H1 (cell line): ENCODE measurements around the gene DRC3. TPM values are rescaled to one million over a fixed set of nuclear protein-coding genes. Genes with fewer than 3 reads are reported as not detected.

Source experiments
- ATF3 ChIP-seq: IDR thresholded peaks from 2 replicates; pipeline ENCODE4 v1.6.1; 2011; ENCODE audit warnings: low read depth, mild to moderate bottlenecking, low read length; ENCODE audit not compliant: insufficient read depth
- RAD21 ChIP-seq, 2 experiments: IDR thresholded peaks in 1 of 2; conservative IDR thresholded peaks in 1 of 2; 2 replicates each; pipeline ENCODE4 v1.6.1; 2011; ENCODE audit warnings: low read depth in 2 of 2, low read length in 2 of 2, improper control_type of control experiment in 1 of 2, inconsistent platforms in 1 of 2, mild to moderate bottlenecking in 1 of 2, moderate library complexity in 1 of 2
- polyA plus RNA-seq, 7 experiments: library from polyadenylated mRNA; depleted of rRNA in 3 of 7; stranded (reverse) in 5 of 7; unstranded in 2 of 7; fragments of >200 nt in 5 of 7; fragments of 200-250 nt in 2 of 7; gene quantifications; 1 replicate in 5 of 7; 2 replicates in 1 of 7; 4 replicates in 1 of 7; pipeline versions ENCODE4 v1.2.1 to v1.2.3, GENCODE V29; 2011 to 2013; ENCODE audit warnings: missing spikeins in 2 of 7, mixed read lengths in 2 of 7
- total RNA-seq: library from RNA; stranded (reverse); fragmentation: NEBNext Ultra II Directional; extraction: Animal tissue kit (Norgen Biotek cat#: 25700); gene quantifications from 2 replicates; pipeline ENCODE4 v1.2.1, GENCODE V29; 2021

DRC3 gene
- total and polyA plus RNA-seq, 2 of the 8 experiments (the other 6 are each of a cell fraction or from before 2014, with no cell fraction given) = 0.59 TPM; not detected in 1

DNA sequence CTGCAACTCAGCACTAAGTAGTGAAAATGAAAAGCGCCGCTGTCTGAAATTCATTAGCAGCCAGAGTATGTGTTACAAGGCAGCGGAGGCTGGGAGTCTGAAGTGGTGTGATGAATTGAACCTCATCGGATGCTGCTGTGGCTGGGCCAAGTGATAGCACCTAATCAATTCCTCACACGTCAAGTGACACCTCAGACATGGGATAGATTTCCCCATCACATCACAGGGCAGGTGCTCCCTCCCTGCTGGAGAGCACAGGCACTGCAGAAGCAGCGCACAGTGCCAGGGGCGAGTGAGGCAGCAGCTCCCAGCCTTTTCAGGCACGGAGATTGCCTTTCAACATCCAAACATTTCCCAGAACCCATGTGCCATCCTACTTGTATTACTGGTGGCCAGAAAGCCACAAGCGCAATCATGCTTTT is 32.2 kb downstream of the DRC3 start (continued):
- TF ChIP-seq RAD21 (IDR thresholded peaks at IDR 0.05 in 1 of 2, conservative IDR thresholded peaks at IDR 0.05 in 1 of 2; ENCODE audit: low read depth in 2 of 2, low read length in 2 of 2) = peak; percentile 22 to 36; a peak in 3 of 4 replicates
- no peak for TF ChIP-seq ATF3
- TF ChIP-seq, all 59 proteins: peak for 4
